Hematopoietic multipotent progenitor cell treated with erythropoietin and hydrocortisone succinate and interleukin-3 and kit ligand, for 6 days (in vitro differentiated cells): ENCODE results near the gene VDAC1.
A peak's percentile ranks its signal among the peaks of the same experiment; 100 is the strongest.
"Not testable (repeated sequence)": the region's sequence is repeated elsewhere in the genome, so short reads cannot be mapped to it uniquely, and the experiment has no call there.

Source experiments
- DNase-seq: peaks from one replicate; pipeline ENCODE4 v3.0.0-alpha.2; 2015

The VDAC1 gene, protein sequence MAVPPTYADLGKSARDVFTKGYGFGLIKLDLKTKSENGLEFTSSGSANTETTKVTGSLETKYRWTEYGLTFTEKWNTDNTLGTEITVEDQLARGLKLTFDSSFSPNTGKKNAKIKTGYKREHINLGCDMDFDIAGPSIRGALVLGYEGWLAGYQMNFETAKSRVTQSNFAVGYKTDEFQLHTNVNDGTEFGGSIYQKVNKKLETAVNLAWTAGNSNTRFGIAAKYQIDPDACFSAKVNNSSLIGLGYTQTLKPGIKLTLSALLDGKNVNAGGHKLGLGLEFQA

DNA sequence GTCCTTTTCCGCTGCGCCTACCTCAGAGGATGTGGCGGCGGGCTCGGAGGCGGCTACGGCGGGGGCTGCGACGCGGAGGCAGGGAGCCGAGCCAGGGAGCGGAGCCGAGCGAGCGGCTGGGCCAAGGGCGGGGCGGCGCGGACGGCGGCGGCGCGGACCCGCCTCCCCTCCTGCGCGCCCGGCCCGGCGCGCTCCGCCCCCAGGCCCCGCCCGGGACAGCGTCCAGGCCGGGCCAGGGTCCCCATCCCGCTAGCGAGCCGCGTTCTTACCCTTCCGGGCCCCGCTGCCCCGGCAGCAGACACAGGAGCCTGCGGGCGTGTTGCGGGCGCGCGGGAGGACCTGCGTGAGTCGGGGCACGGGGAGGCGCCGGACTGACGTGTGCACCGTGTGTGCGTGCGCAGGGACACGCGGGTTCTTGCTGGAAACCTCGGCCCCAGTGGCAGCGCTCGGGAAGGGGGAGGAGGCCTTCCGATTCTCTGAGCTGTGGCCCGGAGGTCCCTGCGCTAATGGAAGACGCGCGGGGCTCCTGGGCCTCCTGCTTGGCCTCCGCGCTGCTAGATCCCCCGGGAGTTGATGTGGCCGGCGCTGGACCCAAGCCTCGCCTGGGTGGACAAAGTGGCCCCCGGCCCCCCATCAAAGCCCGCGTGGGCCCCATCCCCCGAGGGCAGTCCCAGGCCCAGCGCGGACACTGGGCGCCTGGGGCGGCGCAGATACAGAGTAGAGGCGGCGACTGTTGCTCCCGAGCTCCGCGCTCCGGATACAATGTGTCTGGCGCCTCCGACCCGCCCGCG lies at the start of gene VDAC1:
VDAC1 (minus strand) TSS at position 350 of the 791 bp plus-strand sequence. CDS start 11,963 bp downstream, outside the sequence.
- peak; percentile 85 for DNase-seq

DNA sequence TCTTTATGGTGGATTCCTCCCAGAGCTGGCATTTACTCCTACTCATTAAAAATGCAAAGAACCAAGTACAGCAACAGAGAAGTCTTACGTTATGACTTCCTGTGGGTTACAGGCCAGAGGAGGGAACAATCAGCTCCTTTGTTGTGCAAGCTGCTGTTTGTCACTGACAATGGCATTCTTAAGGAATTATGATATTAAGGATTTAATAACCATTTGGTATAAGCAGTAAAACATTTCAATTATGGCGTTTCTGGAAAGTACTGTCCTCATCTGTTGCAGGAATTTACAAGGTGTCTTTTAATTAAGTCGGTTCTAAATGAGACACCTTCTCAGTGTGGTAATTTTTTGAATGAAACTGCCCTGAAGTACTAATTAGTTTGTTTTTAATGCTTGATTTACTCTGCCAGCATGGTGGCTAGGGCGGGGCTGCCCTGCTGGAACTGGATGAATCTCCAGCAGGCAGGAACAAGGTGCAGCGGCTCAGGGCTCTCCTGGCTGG lies 49.1 kb upstream of the VDAC1 start:
- peak; percentile 24 for DNase-seq

DNA sequence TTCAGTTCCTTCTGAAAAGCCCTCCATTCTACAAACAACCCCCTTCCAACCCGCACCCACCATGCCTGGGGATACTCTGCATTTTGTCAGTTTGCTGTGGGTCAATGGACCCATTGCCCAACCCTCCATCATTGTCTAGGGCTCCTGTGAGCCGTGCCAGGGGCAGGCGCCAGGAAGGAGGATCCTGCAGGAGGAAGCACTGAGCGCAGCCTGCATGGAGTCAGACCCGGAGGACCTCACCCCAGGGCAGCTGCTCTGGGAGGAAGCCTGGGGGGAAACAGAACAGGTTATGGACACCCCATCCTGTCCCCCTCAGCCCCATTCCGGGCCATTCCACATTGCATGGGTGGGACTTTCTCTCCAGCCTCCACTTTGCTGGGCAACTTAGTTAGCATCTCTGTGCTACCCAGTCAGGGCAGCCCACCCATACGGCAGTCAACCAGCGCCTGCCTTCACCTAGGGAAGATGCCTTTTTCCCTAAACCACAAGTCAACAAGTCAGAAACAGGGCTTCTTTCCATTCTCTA lies 48.6 kb upstream of the VDAC1 start:
- no peak for DNase-seq

DNA sequence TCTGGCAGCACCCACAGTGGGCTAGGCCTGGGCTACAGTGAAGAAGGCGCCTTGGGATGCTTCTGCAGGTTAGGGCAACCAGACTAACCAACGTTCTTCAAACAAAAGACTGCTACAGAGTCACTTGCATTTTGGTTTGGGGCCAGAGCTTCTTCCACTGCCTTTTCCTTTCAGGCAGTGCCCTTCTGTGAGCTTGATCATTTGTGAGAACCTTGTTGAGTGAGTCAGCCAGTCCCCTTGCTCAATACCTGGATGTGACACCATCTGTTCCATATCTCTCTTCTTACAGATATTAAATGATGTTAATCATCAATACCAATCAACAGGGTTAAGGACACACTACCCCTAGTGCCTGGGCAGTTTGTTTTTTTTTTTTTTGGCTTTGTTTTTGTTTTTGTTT lies 46.5 kb upstream of the VDAC1 start:
- no peak for DNase-seq

DNA sequence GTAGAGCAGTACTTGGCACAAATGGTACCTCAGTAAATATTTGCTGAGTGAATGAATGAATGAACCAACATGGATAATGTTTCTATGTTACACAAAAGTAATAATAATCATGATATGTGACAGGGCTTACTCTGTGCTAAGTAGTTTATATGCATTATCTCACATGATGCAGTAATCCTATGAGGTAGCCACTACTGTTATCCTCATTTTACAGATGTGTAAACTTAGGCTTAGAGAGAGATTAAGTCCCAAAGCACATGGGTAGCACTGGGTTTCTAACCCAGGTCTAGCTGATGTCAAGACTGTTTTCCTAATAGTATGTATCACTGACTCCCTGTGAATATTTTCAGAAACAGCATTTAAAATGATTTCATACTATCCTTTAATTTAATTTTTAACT lies 44.1 kb upstream of the VDAC1 start:
- peak; percentile 39 for DNase-seq

DNA sequence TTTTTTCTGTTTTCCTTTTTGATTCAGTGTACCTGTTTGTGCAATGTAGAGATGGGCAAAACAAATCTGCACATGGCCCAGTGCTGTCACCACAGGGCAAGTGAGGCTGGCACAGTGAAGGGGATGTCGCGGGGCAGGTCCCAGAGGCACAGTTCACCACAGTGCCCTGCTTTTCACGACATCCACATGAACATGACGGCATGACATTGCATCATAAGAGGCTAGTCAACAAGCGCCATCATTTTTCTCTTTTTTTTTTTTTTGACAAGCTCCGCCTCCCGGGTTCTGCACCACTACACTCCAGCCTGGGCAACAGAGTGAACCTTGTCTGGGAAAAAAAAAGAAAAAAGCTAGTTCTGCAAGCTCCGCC lies 42.9 kb upstream of the VDAC1 start:
- DNase-seq = no peak

DNA sequence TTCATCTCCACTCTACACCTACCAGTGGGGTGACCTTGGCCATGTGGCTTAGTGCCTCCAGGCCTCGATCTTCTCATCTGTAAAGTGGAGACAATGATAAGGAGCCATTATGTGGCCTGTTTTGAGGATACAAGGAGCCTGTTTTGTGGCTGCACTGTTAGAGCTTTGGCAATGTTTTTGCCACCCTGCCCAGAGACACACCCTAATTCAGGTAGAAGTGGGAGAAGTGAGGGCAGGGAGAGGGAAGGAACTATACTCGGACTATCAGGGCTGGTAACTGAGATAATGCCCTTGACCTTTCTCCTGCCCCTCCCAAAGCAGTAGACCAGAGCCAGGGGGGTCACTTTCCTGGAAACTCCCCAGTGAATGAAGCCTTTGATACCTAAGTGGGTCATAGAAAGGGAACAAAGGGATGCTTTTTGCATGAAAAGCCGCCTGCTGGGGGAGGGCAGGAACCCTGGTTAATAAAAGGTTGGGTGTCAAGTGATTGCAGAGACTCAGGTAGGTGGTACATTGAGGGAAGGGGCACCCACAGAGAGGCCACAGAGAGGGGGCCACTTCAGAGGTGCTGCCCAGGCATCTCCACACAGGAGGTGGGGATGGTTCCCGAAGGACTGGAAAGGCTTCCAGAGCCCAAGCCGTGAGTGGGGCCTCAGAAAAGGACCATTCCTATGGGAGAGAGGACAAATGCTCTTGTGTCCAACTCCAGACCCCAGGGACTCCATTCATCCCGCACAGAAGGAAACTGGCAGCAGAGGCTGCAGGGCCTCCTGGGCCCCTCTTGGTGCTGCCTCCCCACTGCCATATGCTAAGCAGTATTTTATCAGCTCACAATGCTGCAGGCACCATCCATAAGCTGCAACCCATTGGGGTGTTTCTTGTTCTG lies 42.3 kb upstream of the VDAC1 start:
- DNase-seq = no peak

DNA sequence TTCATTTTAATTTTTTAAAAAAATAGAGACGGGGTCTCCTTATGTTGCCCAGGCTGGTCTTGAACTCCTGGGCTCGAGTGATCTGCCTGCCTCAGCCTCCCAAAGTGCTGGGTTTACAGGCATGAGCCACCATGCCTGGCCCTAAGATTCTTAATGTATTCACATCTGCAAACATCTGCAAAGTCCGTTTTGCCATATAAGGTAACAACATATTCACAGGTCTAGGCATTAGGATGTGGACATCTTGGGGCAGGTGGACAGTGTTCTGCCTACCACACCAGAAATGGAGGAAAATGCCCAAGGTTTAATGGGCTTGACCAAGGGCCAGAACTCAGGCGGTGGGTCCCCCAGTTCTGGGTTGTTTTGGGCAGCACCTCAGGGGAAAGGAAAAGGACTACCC lies 41.6 kb upstream of the VDAC1 start:
- no peak for DNase-seq

DNA sequence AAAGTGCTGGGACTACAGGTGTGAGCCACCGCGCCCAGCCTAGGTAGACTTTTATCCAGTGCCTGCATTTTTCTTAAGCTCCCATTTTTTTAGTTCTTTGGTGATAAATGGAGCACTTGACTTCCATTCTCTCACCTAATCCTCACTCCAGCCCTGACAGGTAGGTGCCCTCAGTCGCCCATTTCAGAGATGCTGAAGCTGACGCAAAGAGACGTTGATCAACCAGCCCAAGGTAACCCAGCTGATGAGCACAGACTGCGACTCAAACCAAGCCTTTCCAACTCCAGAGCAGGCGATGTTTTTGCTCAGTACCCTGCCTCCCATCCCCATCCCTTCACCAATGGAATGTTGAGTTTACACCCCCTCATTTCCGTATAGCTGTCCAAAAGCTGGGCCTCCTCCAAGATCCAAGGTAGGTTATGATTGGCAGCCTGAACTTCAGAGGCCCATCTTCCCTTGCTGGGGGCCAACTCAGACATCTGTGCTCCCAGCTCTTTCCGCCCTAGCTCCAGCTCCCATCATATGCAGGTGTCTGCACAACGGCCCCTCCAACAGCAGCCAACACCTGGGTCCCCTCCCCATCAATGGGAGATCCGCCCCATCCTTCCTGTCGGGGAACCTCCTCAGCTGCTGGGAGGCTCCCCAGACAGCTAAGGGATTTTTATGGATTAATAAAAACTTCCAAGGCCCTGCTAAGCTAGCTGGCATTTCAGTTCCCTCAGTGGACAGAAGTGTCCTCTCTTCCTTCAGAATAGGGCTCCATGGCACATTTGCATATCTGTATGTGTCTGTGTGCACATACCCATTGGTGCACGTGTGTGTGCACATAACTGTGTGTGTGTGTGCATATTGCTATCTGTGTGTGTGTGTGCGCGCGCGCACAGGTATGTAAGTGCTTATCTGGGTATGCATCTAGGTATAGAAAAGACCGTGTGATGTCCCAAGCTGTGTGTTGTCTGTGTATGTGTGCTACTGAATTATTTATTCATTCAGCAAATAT lies 39.3 kb upstream of the VDAC1 start:
- DNase-seq = no peak

DNA sequence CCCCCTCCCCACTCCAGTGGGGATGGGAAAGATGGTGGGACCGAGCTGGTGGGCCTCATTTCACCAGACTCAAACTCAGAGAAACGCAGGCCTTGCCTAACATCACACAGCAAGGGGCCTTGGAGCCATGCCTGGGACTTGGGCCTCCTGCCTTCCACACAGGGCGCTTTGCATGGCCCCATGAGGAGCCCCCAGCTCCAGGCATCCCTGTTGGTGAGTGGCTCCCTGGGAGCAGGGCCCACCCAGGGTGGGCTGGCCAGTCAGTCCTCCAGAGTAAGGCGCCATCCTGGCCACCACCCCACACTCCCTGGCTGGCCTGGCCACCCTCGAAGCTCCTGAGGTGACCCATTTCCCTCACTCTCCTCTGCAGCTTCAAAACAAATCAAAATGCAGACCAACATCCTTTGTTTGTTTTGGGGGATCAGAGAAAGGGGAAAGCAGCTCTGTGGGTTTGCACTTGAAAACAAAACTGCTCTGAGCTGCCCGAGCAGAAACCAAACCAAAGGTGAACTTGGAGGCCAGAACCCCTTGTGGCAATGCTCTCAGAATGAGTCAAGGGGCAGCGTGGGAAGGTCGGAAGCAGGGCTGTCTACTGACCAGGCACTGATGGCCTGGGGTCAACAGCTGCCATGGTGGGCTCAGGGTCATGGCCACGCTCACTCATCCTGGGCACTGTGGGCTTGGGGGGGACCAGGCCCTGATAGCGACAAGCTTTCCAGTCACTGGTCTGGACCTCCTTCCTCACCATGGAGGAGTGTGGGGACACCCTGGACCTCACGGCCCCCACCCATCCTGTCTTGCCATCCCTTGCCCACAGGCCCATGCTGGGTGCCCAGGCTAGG lies 37.0 kb upstream of the VDAC1 start:
- no peak for DNase-seq

DNA sequence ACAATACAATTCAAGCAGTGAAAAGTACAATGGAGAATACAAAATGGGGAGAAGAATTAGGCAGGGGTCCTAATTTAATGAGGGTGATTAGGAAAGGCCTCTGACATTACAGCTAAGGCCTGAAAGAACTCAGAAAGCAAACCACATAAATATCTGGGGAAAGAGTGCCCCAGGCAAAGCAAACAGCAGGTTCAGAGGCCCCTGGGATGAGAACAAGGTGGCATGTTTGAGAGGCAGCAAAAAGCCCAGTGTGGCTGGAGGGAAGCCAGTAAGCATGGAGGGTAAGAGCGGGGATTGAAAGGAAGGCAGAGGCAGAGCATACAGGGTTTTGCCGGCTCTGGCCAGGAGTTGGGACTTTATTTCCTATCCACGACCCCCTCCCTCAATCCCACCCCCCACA lies 33.4 kb upstream of the VDAC1 start:
- no peak for DNase-seq

DNA sequence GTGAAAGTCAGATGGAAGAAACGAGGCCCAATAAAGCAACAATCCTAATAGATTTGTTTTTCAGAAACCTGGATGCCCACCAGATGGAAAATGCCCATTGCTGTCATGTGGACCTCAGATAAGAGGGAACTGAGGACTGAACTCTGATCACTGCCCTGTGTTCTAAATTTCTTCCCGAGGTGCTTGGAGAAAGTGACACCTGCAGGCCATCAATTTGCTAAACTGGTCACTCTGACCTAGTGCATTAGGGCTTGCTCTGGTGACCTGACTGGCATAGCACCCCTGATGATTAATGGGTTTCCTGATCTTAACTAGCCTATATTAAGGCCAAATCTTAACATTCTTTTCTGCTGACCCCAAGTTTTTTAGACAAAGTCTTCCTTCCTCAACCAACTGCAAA lies 32.4 kb upstream of the VDAC1 start:
- no peak for DNase-seq

DNA sequence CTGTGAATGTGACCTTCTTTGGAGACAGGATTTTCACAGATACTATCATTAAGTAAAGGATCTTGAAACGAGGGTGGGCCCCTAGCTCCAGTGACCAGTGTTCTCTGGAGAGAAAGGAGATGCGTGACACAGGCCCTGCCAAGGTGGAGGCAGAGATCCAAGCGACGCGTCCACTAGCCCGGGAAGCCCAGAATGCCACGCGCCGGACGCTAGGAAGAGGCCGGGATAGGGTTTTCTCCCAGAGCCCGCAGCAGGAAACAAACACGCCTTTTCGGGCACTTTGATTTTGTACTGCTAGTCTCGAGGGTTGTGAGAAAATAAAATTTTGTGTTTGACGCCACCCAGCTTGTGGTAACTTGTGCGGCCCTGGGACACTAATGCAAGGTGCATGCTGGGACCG lies 29.6 kb upstream of the VDAC1 start:
- no peak for DNase-seq

DNA sequence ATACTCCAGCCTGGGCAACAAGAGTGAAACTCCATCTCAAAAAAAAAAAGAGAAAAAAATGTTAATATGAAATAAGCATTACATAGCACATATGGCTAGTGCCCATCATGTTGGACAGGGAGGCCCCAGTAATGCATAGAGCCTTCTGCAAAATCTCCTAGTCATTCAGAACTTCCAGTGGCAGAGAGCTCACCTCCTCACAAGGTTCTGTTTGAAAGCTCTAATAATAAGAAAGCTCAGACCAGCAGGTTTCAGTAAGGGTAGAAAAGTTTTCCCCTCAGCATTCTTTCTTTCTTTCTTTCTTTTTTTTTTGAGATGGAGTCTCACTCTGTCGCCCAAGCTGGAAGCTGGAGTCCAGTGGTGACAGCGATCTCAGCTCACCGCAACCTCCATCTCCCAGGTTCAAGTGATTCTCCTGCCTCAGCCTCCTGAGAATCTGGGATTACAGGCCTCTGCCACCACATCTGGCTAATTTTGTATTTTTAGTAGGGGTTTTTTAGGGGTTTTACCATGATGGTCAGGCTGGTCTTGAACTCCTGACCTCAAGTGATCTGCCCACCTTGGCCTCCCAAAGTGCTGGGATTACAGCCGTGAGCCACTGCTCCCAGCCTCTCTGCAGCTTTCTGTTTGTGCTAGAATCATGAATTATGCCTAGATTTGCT lies 25.7 kb upstream of the VDAC1 start:
- not testable (repeated sequence) for DNase-seq

DNA sequence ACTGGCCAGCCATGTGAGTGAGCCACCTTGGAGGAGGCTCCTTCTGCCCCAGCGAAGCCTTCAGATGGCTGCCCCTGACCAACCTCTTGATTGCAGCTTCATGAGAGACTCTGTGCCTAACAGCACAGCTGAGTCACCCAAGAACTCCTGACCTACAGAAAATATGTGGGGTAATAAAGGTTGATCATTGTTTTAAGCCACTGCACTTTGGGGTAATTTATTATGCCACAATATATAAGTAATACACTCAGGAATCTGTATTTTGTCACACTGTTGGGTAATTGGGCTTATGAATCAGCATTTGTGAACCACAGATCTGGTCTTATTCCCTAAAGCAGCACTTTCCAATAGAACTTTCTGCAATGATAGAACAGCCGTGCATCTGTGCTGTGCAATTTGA lies 24.4 kb upstream of the VDAC1 start:
- DNase-seq = no peak

DNA sequence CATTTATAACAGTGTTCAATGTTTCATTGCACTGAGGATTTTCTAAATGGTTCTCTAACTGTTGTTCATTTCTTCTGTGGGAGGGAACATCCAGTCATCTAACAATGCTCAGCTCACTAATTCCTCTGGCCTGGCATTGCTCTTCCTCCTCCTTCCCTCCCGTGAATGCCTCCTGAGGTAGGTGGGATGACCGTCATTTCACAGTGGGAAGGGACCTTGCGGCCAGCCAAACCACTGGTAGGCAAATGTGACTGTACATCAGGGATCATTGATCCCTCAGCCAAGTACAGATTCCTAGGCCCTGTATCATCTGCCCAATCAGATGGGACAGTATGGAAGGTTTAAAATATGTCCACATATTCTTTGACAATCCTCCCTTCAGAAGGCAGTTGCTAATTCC lies 23.7 kb upstream of the VDAC1 start:
- no peak for DNase-seq

DNA sequence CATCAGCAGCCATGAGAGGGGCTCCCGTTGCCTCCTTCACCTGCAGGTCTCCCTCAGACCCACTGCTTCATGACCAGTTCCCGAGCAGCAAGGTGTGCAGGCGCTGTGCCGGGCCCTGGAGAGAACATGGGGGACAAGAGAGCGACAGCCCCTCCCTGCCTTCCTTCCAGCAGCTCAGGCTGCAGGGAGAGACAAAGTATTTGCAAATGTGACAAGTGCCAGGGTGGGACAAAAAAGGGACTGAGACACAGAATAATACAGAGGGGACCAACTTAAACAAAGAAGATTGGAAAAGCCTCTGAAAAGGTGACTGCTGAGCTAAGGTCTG lies 22.5 kb upstream of the VDAC1 start:
- no peak for DNase-seq

DNA sequence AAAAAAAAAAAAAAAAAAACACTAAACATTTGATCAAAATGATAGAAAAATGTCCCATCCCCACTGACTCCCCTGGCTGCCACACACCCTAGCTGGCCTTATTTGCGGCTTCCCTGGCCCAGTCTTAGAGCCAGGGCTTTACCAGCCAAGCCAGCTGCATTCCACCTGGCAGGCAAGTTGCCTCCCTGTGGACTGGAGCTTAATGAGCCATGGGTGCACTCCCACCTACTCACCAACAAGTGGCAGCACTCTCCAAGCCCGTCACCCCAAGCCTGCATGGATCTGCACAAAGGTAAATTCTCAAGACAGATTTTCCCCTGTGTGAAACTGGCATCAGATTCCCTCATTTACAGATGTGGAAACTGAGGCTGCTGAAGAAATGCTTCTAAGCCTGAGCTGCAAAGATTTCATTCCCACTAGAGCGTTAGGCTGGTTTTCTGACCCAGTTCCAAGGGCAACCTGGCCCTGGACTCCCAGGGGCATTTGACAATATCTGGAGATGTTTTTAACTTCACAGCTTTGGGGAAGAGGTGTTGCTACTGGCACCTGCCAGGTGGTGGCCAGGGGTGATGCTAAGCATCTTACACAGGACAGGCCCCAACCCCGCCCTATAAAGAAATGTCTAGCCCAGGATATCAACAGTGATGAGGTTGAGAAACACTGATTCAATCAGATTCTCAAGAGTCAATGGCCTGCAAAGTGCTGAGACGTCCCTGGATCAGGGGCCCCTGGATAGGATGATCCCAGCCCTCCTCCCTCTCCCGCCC lies 21.9 kb upstream of the VDAC1 start:
- peak; percentile 80 for DNase-seq

DNA sequence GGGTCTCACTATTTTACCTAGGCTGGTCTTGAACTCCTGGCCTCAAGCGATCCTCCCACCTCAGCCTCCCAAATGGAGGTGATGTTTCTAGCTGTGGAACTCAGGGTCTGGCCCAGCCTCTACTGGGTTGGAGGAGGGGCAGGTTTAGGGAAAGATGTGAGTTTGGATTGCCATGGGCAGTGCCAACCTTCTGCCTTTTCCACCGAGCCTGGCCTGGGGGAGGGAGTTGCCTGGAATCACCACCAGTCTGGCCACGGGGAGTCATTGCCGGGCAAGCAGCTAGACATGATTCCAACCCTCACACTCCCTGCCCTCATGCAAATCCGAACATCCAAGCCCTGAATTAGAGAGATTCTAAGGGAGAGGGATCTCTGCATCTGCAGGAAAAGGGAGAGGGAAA lies 21.0 kb upstream of the VDAC1 start:
- DNase-seq = no peak

DNA sequence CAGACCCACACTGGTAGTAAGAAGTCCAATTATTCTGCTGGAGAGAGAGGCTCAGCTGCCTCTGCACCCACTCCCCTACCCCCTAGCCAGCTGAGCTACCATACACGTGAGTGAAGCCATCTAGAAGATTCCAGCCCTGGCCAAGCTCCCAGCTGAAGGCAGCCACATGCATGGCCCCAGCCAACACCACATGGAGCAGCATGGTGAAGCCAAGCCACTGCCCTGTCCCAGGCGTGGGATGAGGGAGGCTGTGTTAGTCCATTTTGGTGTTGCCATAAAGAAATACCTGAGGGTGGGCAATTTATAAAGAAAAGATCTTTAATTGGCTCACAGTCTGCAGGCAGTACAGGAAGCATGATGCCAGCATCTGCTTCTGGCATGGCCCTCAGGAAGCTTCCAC lies 20.0 kb upstream of the VDAC1 start:
- no peak for DNase-seq
